HS-27A (cell line): ENCODE data around the gene PALM2AKAP2.

Source experiments
- DNase-seq: peaks from one replicate; pipeline ENCODE4 v3.0.0-alpha.2; 2012; ENCODE audit warnings: low read depth, missing footprints

The PALM2AKAP2 gene

GRCh38 chr9:109771796-109772531 is 8.0 kb upstream of the PALM2AKAP2 start:
- no peak for DNase-seq

GRCh38 chr9:109775516-109775915 is 4.5 kb upstream of the PALM2AKAP2 start:
- no peak for DNase-seq

DNA sequence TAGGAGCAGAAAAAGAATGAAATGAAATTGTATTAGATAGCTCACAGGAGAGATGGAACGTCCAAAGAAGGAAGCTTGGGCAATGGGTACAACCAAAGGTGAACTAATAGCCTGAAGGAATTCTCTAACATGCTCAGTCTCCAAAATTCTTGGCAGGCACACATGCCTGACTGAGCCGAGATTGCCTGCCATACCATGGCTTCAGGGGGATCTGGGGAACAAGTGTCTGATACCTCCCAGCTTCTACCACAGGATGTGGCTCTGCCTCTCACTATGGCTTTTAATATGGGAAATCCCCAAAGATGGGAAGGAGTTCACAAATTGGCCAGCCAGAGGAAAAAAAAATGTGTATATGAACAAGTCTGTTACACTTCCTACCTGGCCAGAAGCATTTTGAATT is 3.6 kb upstream of the PALM2AKAP2 start:
- DNase-seq, result no peak

GRCh38 chr9:109780453-109781033 is 545 bp downstream of the PALM2AKAP2 start:
- DNase-seq, result no peak

GRCh38 chr9:109781086-109781485 is 1.1 kb downstream of the PALM2AKAP2 start:
- DNase-seq, result no peak

DNA sequence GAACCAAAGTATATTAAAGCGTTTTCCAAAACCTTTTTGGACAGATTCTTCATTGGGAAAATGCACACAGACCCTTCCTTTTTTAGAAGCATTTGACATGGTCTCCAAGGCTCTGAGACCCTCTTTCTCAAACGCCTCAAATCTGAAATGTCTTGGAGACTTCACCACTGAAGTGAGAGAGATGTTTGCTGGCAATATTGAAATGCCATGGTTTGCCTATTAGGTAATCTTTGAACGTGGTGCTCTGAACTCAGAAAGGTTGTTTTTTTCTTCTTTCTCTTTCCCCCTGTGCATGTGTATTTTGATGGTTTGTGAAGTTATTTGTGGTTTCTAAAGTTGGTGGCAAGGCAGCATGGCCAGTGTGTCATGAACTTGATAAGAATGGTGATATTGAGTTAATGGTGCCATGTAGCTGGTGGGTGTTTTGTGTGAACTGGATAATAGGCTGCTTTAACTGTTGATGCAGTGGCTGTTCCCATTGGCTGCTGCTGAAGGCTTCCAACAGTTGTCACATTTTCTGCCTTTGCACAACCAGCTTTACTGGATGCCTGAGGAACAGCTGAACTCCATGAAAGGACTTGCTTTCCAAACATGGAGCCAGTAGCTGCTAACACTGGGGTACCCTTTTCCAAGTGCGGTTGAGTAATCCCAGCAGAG is 1.7 kb downstream of the PALM2AKAP2 start:
- DNase-seq, result no peak

DNA sequence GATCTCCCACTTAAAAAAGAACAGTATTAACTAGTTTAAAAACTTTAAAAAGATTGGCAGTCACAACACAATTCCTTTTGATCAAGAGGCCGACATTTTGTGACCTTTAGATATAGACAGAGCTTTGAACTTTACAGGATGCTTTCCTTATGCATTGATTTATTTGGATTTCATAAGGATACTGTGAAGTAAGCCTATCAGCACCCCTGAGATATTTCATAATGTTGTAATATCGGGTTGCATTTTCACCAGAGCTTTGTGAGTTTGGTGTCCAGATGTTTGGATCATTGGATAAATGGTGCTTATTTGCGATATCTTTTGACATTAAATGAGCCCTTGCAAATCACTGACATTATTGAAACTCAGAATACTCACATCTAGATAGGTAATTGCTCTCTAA is 7.7 kb downstream of the PALM2AKAP2 start:
- DNase-seq, result no peak

DNA sequence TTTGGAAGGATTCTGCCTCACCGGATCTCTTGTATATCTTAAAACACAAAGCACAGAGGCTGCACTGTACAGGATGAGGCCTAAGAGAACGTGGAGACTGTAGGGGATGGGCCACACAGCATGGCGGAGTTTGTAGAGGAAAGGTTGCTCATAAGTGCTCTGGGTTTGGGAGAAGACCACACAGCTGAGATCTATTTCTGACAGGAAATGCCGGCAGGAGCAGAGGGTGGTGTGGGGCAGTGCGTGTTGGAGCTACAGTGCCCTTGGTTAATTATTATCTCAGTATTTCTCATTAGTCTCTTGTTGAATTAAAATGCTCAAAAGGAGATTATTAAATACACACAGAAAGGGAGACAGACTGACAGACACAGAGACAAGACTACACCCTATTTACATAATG is 9.6 kb downstream of the PALM2AKAP2 start:
- DNase-seq, result no peak

DNA sequence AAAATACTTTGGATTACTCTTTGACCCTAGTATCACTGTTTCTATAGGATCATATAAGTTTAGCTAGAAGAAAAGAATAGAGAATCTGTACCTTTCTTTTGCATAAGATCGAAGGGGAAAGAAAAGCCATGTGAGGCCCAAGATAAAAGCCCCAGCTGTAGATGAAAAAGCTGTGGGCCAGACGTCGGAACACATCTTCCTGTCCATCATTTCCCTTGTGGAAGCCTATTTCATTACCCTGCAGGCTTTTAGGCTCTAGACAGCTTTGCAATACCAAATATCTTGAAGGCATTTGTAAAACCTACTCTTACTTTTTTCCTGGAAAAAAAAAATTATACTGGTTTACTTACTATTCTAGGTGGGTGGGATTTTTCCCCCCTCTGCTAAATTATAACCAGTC is 10.0 kb downstream of the PALM2AKAP2 start:
- no peak for DNase-seq

- DNase-seq, result no peak
Observed at GRCh38 chr9:109791003-109791677, 11.1 kb downstream of the PALM2AKAP2 start.

- no peak for DNase-seq
Observed at GRCh38 chr9:109791747-109792146, 11.7 kb downstream of the PALM2AKAP2 start.

- no peak for DNase-seq
Observed at GRCh38 chr9:109792951-109793546, 13.1 kb downstream of the PALM2AKAP2 start.

DNA sequence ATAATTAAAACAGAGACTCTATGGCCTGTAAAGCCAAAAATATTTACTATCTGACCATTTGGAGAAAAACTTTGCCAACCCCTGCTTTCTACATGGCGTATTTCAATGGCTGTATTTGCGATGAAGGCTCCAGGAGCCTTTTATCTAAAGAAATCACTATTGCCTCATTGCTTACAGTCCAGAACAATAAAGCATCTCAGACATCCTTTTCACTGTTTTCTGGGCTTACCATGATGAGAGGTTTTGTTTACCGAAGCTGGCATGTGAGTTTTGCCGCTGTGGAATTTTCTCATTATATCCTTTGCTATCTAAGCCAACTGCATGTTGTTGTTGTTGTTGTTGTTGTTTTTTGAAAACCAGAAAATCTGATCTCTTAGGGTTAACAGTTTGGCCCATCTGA is 13.9 kb downstream of the PALM2AKAP2 start:
- no peak for DNase-seq

DNA sequence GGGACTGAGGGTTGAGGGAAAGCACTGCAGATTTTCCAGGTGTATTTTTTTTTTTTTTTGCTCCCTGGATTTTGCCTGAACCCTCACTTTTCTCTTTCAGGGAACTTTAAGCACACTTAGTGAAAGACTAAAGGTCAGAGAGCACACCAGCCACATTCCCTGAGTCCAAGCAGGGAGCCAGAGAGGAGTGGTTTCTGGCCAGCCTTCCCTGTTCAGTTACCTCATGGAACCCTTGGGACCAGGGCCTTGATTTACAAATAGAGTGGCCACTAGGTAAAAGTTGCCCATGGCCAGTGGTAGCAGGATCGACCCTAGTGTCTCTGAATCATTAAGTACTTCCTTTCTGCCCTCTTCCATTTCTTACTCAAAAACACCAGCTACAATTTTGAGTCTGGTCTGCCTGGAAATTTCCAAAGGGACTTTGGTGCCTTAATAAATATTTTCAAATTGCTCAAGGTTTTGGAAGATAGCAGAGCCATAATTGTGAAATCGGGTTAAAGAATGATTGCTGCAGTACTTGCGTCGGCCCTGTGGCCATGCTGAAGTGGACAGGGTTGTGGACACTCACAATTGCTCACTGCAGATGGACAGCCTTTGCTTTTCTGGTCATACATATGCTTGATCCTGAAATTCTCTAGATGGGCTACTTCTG is 14.5 kb downstream of the PALM2AKAP2 start:
- DNase-seq, result no peak

- DNase-seq, result no peak
Observed at GRCh38 chr9:109795613-109796012, 15.6 kb downstream of the PALM2AKAP2 start.

DNA sequence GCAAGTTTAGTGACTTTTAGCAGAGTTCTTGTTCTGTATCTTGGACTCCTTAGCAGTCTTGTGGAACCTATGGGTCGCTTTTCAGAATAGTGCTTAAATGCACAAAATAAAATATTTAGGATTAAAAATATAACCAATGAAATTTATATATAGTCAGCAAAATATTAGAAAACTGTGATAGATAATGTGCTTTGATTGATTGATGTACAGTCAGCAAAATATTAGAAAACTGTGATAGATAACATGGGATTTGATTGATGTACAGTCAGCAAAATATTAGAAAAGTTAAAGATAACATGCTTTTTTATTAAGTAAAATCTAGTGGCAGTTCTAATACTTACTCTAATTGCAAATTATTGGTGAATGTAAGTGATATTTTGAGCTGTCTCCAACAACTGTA is 16.1 kb downstream of the PALM2AKAP2 start:
- no peak for DNase-seq

- no peak for DNase-seq
Observed at GRCh38 chr9:109797006-109797405, 17.0 kb downstream of the PALM2AKAP2 start.

- no peak for DNase-seq
Observed at GRCh38 chr9:109797509-109797908, 17.5 kb downstream of the PALM2AKAP2 start.

DNA sequence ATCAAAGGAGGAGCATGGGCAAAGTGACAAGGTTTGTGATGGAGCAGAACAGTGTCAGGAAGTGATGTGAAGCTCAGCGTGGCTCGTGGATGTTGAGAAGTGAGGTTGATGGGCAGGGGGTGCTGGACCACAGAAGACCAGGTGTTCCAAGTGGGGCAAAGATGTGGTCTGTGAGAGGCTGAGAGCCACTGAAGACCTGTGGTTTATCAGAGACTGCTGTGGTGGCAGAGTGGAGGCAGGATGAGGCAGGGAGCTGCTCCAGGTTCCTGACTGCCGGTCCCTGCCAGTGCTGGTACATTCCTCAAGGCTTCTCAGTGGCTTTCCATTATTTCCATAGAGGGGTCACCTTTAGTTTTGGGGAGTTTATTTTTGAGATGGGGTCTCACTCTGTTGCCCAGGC is 19.1 kb downstream of the PALM2AKAP2 start:
- no peak for DNase-seq

GRCh38 chr9:109799792-109800191 is 19.8 kb downstream of the PALM2AKAP2 start:
- DNase-seq, result no peak

DNA sequence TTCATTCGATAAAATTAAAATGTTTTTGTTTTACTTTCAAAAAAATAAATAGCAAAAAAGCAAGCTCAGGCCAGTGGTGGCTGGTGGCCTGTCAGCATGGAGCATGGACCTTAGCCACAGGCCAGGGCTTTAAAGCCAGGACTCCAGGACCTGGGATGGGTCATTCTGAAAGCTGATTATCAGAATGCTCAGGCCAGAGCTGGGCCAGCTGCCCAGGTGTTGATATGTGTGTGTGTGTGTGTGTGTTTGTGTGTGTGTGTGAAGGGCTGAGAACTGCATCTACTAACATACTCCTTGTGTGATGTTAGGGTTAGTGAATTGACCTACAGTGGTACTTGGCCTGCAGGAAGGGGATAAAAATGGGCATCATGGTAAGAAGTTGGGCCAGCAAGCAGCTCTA is 21.5 kb downstream of the PALM2AKAP2 start:
- no peak for DNase-seq

- DNase-seq, result no peak
Observed at GRCh38 chr9:109802491-109802890, 22.5 kb downstream of the PALM2AKAP2 start.
